Stimulated activated CD4-positive, alpha-beta T cell treated with anti-CD3 and anti-CD28 coated beads, Interleukin-1b, Interleukin-23, amount 100 ng/mL, for 4 hours (primary cell): ENCODE data around the gene SLC5A10.
A peak's percentile ranks its signal among the peaks of the same experiment; 100 is the strongest.
"Not testable (repeated sequence)": the region's sequence is repeated elsewhere in the genome, so short reads cannot be mapped to it uniquely, and the experiment has no call there.

Source experiments
- DNase-seq, 2 donors: peaks; one replicate each; pipeline ENCODE4 v3.0.0-alpha.2; 2020; ENCODE audit warnings: low read depth in 2 of 2

SLC5A10 gene

GRCh38 chr17:19017804-19018599 lies 66.0 kb downstream of the SLC5A10 start:
- DNase-seq = no peak

GRCh38 chr17:19018600-19018950 lies 66.6 kb downstream of the SLC5A10 start:
- no peak for DNase-seq

- no peak for DNase-seq
Measured at GRCh38 chr17:19019041-19019941, 67.3 kb downstream of the SLC5A10 start.

GRCh38 chr17:19020016-19020415 lies 68.1 kb downstream of the SLC5A10 start:
- DNase-seq = no peak

DNA sequence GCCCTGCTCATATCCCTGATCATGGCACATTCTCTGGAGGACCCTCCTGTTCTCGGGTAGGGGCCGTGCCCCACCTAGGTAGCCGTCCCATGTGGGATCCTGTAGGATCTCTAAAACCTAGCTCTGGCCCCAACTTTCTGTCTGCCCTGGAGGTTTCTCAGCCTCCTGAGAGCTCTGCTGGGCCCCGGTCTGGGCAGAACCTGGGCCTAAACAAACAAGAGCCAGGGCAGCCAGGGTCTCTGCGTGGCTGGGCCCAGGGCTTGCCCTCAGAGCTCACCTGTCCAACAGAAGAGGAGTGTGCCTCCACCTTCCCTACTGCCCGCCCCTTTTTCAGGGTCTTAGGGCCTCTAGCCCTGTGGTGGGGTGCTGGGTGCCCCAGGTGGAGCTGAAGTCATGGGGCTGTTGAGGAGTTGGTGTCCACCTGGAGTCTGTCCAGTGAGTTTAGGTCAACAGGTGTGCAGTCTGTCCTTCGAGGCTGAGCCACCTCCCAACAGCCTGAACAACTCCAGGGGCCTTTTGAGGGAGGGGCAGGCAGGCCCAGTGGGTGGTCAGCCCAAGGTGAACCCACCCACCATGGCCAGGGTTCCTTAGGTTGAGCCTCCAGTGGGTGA lies 69.2 kb downstream of the SLC5A10 start:
- DNase-seq = not testable (repeated sequence)

DNA sequence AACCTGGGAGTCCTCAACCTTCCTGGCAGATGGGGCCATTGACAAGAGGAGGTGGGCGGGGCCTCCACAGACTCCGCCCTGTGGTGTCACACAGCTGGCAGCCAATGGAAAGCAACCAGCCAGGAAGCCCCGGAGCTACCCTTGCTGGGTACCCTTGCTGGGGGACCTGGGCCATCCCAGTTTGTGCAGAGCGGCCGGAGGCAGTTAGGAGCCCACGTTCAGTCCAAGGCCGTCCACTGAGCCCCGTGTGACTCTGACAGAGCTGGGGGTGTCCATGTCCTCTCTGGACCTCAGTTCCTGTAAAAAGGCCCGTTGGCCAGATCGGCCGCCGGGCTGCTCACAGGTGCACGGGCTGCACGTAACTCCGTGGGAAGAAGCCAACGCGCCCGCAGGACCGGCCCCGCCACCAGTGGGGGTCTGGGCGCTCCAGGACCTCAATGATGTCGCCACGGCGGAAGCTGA lies 69.7 kb downstream of the SLC5A10 start:
- DNase-seq = peak in 1 of 2 donors; percentile 37

- DNase-seq = no peak
Measured at GRCh38 chr17:19022128-19022527, 70.2 kb downstream of the SLC5A10 start.

DNA sequence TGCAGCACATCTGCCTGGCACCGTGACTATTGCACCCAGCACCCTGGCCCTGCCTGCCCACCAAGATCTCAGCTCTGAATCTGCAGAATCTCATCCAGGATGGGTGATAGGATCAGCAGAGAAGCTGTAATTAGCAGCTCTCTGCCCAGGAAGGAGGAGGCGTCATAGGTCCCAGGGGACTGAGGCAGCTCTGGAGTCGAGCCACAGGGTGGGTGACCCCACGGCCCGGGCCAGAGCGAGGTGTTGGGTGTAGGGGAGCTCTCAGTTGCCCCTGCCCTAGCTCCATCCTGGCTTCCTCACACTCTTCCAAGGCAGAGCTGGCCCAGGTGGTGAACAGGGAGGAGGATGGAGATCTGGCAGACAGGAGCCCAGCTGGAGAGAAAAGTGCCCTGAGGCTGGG lies 70.8 kb downstream of the SLC5A10 start:
- DNase-seq = no peak

- no peak for DNase-seq
Measured at GRCh38 chr17:19023209-19023999, 71.4 kb downstream of the SLC5A10 start.

DNA sequence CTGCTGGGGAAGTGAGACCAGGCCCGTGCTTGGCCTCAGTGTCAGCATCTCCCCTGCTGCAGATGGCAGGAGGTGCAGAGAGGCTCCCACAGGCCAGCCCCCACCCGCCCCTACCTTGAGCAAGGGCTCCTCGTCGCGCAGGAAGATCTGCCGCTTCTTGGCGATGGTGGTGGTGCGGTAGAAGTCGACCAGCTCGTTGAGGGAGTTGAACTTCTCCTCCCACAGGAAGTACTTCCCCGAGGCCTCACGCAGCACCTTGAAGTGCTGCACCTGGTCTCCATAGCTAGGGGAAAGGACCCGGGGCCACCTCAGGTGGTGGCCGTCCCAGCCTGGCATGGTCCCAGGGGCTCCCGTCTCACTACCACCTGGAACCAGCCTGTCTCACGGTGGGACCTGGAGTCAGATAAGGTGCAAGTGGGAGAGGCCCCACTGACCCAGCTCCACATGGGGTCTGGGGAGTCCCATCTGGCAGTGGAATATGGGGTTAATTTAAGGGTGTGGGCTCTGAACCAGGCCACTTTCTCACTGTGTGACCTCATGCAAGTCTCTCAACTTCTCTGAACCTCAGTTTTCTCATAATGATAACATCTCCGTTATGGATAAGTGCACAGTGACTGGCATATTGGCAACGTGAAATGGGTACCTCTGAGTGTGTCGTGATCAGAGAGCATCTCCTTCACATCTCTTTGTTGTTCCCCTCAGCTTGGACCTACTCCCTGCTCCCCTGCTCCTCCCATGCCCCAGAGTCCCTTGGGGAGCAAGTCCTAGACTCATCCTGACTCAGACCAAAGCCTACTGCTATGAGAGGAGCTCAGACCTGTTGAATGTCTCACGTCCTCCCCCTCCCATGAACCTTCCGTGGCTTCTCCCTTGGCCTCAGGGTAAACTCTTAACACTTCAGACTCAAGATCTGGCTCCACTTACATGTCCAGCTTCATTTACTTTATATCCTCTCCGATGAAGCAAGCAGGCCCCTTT lies 72.4 kb downstream of the SLC5A10 start:
- DNase-seq = no peak

- not testable (repeated sequence) for DNase-seq
Measured at GRCh38 chr17:19028671-19029070, 76.7 kb downstream of the SLC5A10 start.

- DNase-seq = not testable (repeated sequence)
Measured at GRCh38 chr17:19029740-19030139, 77.8 kb downstream of the SLC5A10 start.

DNA sequence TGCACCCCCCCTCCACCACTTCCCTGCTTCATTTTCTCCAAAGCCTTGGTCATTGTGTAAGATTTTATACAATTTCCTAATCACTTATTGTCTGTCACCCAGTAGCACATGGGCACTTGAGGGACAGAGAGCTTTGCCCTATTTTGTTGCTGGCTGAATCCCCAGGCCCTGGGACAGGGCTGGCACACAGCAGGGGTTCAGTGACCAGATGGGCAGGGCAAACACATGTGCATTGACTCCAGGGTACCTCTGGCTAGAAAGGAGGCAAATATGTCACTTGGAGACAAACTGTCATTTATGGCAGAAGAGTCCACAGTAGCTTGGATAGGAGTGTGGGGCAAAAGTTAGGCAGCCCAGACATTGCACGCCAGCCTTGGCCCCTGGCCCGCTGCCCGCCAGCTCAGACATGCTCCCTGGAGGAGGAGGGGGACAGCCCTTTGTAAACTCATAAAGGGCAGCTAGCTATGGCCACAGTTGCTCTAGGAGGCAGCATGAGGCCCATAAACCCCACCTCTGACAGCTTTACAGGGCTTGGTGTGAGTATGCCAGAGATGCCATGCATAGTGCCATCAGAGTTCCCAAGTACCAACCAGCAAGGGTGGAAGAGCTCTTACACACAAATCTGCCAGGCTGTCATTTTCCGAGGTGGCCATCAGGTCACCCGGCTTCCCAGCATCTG lies 78.9 kb downstream of the SLC5A10 start:
- not testable (repeated sequence) for DNase-seq

DNA sequence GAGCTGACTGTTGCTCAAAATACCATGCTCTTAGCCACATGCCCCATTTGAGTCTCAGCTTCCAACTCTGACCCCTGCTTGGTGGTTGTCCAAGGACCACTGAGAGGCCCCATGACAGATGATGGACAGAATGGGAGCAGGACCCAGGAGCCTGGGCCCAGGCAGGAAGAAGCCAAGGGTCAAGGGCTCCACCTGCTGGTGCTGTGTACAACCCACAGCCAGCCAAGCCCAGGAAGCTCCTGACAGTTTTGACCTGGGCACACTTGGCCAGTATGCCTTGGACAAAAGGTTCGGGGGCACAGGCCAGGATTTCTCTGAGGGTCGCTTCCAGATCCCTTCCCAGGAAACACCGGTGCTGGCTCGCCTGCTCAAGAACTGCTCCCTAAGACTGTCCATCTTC lies 79.8 kb downstream of the SLC5A10 start:
- peak; percentile 36 to 49 for DNase-seq

DNA sequence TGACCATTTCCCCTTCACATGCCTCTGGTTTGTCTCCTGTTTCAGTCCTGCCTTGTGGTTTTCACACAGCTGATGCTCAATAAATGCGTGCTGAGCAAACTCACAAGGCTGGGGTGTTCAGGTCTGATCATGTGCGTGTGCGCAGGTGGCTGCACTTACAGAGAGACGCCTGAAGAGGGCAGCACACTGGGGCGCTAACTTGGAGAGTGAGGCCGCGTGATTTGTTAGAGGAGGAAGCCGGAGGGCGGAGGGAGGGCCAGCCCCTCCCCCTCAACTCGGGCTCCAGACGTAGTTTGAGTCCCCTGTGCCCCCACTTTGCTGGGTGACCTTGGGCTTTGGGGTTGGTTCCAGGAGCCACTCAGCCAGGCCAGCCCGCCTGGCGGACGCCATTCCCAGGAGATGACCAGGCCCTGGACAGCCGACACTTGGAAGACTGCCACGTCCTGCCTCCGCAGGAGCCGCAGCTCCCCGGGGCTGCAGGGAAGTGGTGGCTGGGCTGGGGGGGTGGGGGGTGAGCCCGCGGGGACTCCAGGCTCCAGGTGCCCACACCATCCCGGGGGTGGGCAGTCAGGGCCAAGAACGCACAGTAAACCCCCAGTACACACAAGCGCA lies 80.5 kb downstream of the SLC5A10 start:
- DNase-seq = not testable (repeated sequence)

DNA sequence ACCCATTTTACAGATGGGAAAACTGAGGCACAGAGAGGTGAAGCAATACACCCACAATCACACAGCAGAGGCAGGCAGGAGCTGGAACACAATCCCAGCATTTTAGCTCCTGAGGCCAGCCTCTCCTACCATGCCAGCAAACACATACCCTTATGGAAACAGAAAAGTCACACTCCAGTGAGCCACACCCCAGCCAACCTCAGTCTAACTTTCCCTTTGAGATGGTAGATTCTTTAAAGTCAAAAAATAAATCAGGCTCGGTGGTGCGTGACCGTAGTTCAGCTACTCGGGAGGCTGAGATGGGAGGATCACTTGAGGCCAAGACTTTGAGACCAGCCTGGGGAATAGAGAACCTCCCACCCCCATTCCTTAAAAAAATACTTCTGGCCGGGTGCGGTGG lies 84.2 kb downstream of the SLC5A10 start:
- DNase-seq = not testable (repeated sequence)

DNA sequence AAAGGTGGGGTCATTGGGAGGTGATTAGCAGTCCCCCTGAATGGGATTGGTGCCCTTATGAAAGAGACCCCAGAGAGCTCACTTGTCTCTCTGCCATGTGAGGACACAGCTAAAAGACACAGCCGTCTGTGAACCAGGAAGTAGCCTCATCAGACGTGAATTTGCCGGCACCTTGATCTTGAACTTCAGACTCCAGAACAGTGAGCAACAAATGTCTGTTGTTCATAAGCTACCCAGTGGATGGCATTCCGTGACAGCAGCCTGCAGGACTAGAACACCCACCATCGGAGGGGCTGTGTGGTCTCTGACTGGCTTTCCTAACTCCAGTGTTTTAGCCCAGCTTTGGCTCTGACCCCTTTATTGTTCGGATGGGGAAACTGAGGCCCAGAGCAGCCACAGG lies 85.6 kb downstream of the SLC5A10 start:
- not testable (repeated sequence) for DNase-seq

- not testable (repeated sequence) for DNase-seq
Measured at GRCh38 chr17:19038007-19038406, 86.0 kb downstream of the SLC5A10 start.

DNA sequence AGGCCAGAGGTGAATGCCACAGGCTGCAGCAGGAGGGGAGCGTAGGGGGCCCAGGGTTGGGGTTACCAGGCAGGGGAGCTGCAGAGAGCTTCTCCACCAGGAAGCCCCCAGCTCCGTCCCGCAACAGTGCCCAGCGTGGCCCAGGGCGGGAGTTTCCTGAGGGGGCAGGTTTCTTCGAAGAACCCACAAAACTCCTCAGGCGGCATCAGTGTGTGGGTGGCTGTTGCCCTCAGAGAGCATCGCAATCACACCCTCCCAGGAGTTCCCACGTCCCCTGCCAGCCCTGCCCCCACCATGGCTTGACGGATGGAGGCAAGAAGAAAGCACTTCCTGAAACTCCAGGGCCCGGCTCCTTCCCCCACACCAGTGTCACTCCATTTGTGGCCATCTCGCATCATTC lies 86.8 kb downstream of the SLC5A10 start:
- not testable (repeated sequence) for DNase-seq
